Osteoblast (primary cell): ENCODE results near the gene LVRN. TPM values are rescaled to one million over a fixed set of nuclear protein-coding genes. Genes with fewer than 3 reads are reported as not detected.
A peak's percentile ranks its signal among the peaks of the same experiment; 100 is the strongest.

Experiments used
- DNase-seq: peaks from one replicate; pipeline ENCODE4 v3.0.0; 2011; ENCODE audit warnings: low spot score, mixed read lengths; ENCODE audit not compliant: insufficient read length; ENCODE audit errors: missing footprints
- H2AFZ ChIP-seq: 2 replicates; pipeline ENCODE4 v1.6.0; 2011; ENCODE audit warnings: mild to moderate bottlenecking, low read length
- H3K27ac ChIP-seq: 2 replicates; pipeline ENCODE4 v1.5.1; 2011; ENCODE audit warnings: mild to moderate bottlenecking, low read depth, low read length, moderate library complexity
- H3K27me3 ChIP-seq: 2 replicates; pipeline ENCODE4 v1.6.0; 2012; ENCODE audit warnings: mild to moderate bottlenecking, control low read depth, inconsistent platforms, low read length, moderate library complexity; ENCODE audit not compliant: insufficient read depth
- H3K36me3 ChIP-seq: 2 replicates; pipeline ENCODE4 v1.5.1; 2011; ENCODE audit warnings: mild to moderate bottlenecking, low read length, control low read depth, moderate library complexity; ENCODE audit not compliant: insufficient read depth
- H3K4me1 ChIP-seq: 2 replicates; pipeline ENCODE4 v1.5.1; 2011; ENCODE audit warnings: mild to moderate bottlenecking, low read length, control low read depth, moderate library complexity; ENCODE audit not compliant: insufficient read depth
- H3K4me2 ChIP-seq: 2 replicates; pipeline ENCODE4 v1.6.0; 2011; ENCODE audit warnings: mild to moderate bottlenecking, low read length; ENCODE audit not compliant: insufficient read depth
- H3K4me3 ChIP-seq: fragments of 200-600 bp; sonication (generic); 3 replicates; pipeline ENCODE4 v1.5.1; 2012; ENCODE audit warnings: mild to moderate bottlenecking, low read length, inconsistent platforms; ENCODE audit not compliant: insufficient read depth
- H3K79me2 ChIP-seq: 2 replicates; pipeline ENCODE4 v1.6.0; 2012; ENCODE audit warnings: mild to moderate bottlenecking, low read length, control low read depth, inconsistent platforms; ENCODE audit not compliant: insufficient read depth
- H3K9me3 ChIP-seq: 2 replicates; pipeline ENCODE4 v1.5.1; 2011; ENCODE audit warnings: low read depth, low read length, control low read depth
- H4K20me1 ChIP-seq: 2 replicates; pipeline ENCODE4 v1.6.0; 2012; ENCODE audit warnings: mild to moderate bottlenecking, low read length, control low read depth; ENCODE audit not compliant: insufficient read depth
- total RNA-seq: library from RNA; depleted of rRNA; stranded (reverse); fragments of >200 nt; gene quantifications from 2 replicates; pipeline ENCODE4 v1.2.3, GENCODE V29; 2012
- TF ChIP-seq, protein P1 (sequence below): IDR thresholded peaks from 2 replicates; pipeline ENCODE4 v1.5.1; 2011; ENCODE audit warnings: mild to moderate bottlenecking, low read depth, low read length, moderate library complexity; ENCODE audit errors: extremely low read depth

The LVRN gene
- total RNA-seq, 1 donor, result under 0.01 TPM

DNA sequence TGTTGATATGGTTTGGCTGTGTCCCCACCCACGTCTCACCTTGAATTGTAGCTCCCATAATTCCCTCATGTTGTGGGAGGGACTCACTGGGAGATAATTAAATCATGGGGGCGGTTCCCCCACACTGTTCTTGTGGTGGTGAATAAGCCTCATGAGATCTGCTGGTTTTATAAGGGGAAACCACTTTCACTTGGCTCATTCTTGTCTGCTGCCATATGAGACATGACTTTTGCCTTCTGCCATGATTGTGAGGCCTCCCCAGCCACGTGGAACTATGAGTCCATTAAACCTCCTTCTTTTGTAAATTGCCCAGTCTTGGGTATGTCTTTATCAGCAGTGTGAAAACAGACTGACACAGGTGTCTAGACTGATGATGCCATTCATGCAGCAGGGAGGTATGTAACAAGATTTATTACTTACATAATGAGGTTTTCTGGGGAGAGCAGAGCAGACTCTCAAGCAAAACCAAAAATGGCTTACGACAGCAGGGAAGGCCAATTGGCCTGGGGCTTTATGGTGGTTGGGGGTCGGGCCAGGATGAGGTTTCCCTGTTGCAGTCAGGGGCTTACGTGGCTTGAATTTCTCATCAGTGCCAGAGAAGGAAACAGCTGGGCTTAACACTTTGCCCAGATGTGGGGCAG, 113.0 kb downstream of the LVRN start:
- H3K4me3 ChIP-seq, result no peak overlapping the region
- no peak for DNase-seq
- H3K9me3 ChIP-seq, result no peaks in the 10 kb centered on the region
- H3K79me2 ChIP-seq, result no peaks in the 10 kb centered on the region
- no peaks in the 10 kb centered on the region for H3K4me1 ChIP-seq
- H2AFZ ChIP-seq, result peak overlapping the region; percentile 20
- H3K27ac ChIP-seq, result no peak overlapping the region
- no peaks in the 10 kb centered on the region for H3K36me3 ChIP-seq
- TF ChIP-seq, protein P1, sequence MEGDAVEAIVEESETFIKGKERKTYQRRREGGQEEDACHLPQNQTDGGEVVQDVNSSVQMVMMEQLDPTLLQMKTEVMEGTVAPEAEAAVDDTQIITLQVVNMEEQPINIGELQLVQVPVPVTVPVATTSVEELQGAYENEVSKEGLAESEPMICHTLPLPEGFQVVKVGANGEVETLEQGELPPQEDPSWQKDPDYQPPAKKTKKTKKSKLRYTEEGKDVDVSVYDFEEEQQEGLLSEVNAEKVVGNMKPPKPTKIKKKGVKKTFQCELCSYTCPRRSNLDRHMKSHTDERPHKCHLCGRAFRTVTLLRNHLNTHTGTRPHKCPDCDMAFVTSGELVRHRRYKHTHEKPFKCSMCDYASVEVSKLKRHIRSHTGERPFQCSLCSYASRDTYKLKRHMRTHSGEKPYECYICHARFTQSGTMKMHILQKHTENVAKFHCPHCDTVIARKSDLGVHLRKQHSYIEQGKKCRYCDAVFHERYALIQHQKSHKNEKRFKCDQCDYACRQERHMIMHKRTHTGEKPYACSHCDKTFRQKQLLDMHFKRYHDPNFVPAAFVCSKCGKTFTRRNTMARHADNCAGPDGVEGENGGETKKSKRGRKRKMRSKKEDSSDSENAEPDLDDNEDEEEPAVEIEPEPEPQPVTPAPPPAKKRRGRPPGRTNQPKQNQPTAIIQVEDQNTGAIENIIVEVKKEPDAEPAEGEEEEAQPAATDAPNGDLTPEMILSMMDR, result no peak
- no peak overlapping the region for H3K4me2 ChIP-seq
- no peaks in the 10 kb centered on the region for H4K20me1 ChIP-seq
- peaks cover 8% of the 10 kb centered on the region for H3K27me3 ChIP-seq

DNA sequence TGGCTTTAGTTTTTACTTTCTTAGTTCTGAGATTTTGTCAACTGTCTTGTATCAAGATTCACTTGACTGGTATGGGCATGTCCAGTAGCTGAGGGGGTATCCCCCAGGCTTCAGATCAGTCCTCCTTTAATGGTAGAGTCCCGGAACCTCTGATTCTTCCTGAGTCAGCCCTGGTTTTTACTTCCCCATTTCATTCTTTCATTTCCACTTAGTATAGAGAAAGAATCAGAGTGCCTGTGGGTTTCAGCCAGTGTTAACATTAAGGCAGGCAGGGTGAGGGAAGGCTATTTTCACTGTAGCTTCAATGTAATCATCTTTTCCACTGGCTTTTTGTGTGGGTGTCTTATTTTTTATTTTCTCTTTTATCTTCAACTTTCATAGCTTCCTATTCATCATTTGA, 114.2 kb downstream of the LVRN start:
- no peaks in the 10 kb centered on the region for H3K79me2 ChIP-seq
- H3K36me3 ChIP-seq, result no peaks in the 10 kb centered on the region
- TF ChIP-seq, protein P1, result no peak
- no peak overlapping the region for H3K4me3 ChIP-seq
- H2AFZ ChIP-seq, result no peak overlapping the region
- no peaks in the 10 kb centered on the region for H3K4me1 ChIP-seq
- no peaks in the 10 kb centered on the region for H4K20me1 ChIP-seq
- H3K27ac ChIP-seq, result no peak overlapping the region
- peak; percentile 65 for DNase-seq
- no peak overlapping the region for H3K4me2 ChIP-seq
- H3K9me3 ChIP-seq, result no peaks in the 10 kb centered on the region
- peaks cover 8% of the 10 kb centered on the region for H3K27me3 ChIP-seq

Other genes starting within 250 kb of the LVRN start
- 8.0 and 8.3 TPM in 2 replicates for gene CDO1, start 145.8 kb upstream of the LVRN start, total RNA-seq
- 80.0 and 93.4 TPM in 2 replicates for gene ATG12, start 120.9 kb upstream of the LVRN start, total RNA-seq
- 109 and 131 TPM in 2 replicates for gene AP3S1, start 120.5 kb upstream of the LVRN start, total RNA-seq
- not detected in 2 replicates for gene ARL14EPL, start 70.0 kb downstream of the LVRN start, total RNA-seq
- 29.7 and 30.4 TPM in 2 replicates for gene COMMD10, start 122.5 kb downstream of the LVRN start, total RNA-seq